Measurements from ENCODE around the gene CPNE4. TPM values are rescaled to one million over a fixed set of nuclear protein-coding genes. Genes with fewer than 3 reads are reported as not detected.
"Not testable (repeated sequence)": the region's sequence is repeated elsewhere in the genome, so short reads cannot be mapped to it uniquely, and the experiment has no call there.

CPNE4 gene
- total RNA-seq, result not detected

DNA sequence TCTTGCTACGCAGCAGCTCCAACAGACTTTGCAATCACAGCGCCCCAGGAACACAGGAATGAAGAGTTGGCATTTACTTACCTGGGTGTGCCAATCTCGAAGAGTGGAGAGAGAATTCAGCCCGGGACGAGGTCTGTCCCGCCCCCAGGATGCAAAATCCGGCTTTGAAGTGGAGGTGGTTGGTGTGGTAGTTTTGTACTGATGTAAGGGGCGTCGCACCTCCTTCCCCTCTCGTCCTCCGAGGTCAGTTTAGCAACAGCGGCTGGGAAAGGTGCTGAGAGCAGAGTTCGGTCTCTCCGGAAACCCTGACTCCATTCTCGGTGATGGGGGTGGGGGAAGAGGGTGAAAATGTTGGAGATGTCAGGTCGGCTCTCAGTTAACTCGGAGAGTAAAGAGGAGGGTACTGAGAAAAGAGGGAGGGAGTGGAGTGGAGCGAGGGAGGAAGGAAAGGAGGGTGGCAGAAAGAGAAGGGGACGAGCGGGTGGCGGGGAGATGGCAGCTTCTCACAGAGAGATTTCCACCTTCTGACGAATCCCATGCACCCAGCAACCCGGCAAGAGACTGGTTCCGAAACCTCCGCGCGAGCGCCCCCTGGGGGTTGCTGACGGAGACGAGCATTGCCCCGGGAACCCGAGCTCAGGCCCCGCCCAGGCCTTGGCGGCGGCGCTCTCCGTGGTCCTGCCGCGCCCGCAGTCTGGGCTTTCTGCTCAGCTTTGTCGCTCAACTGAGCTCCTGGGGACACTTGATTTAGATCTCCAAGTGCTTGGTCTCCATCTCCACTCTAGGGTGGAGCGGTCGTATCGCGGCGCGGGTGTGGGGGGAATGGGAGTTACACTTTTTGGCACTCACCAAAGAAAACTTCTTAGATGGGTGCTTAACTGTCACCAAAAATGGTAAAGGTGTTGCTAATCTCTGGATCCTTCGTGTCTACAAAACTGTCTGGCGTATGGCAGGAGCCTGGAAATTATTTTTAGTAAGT lies at the start of gene CPNE4:
Gene CPNE4, minus strand, starts transcription at position 529 of the 979 bp plus-strand sequence.
- Mint-ChIP-seq H3K36me3 (ENCODE audit: low read depth) (no peaks in the 10 kb centered on the region), H3K27ac (no peak within 1 kb of the TSS), H3K4me1 (ENCODE audit: low read depth) (peaks cover 8% of the 10 kb centered on the region), H3K27me3 (ENCODE audit: low read depth) (peaks cover 76% of the 10 kb centered on the region), H3K4me3 (no peak within 1 kb of the TSS), H3K9me3 (no peaks in the 10 kb centered on the region)
- intact Hi-C loops (cut with micrococcal nuclease), result no loop called here
- CTCF ChIA-PET, result interaction anchor here (0.6 to 1.6 kb wide), 5 partner anchors 28 to 1140 kb away, joined by 3 to 5 read pairs (median 3); partner anchors contain the start of genes ASTE1 and NEK11
- peak; percentile 86 for DNase-seq

DNA sequence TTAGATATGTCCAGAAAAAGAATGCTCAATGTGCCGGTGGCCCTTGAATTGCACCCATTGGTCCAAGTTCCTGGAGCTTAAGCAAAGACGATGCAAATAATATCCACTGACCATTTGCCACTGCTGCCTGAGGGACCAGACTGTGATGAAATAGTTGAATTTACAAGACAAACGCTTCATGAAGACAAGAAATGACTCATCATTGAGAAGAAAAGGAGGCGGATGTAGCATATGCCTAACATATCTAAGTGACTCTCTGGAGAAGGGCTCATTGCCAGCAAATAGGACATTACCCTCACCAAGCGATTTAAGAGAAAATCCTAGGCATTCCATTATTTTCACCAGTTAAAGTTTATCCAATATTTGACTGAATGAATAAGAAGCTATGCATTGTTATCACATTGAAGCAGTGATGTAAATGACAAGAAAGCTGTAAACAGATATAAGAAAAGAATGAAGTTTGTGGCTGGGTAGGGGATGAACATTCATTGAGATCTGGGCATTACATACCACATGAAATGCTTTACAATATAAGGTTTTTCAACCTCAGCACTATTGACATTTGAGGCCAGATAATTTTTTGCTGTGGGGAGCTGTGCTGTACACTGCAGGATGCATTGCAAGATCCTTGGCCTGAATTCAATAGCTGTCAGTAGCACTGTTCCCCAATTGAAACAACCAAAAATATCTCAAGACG lies 48.9 kb upstream of the CPNE4 start:
- no peak overlapping the region for H3K27ac Mint-ChIP-seq
- CTCF ChIA-PET, result interaction anchor here (0.5 kb wide), 1 partner anchor 38 kb away, joined by 3 read pairs; no protein-coding TSS in a partner anchor
- intact Hi-C loops (cut with micrococcal nuclease), result no loop called here
- H3K36me3 Mint-ChIP-seq (ENCODE audit: low read depth), result no peaks in the 10 kb centered on the region
- no peak for DNase-seq
- H3K4me3 Mint-ChIP-seq, result no peak overlapping the region
- H3K27me3 Mint-ChIP-seq (ENCODE audit: low read depth), result peaks cover 4% of the 10 kb centered on the region
- no peaks in the 10 kb centered on the region for H3K4me1 Mint-ChIP-seq (ENCODE audit: low read depth)
- H3K9me3 Mint-ChIP-seq, result no peaks in the 10 kb centered on the region

DNA sequence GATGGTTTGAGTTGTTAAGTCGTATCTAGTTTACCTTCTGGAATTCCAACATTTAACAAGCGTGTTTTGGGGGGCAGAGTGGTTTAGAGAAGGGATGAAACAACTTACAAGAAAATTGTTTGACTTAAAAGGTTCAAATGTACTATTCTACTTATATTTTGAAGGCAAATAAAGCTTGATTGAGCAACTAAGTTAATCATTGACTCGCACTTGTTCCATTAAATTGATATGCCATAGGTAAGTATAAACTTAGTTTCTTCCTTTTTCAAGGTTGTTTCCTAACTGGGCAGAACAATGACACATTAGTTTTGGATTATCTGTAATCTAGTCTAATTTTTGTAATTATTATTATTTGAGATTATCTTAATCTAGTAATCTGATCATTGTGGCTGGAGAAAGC lies 48.3 kb upstream of the CPNE4 start:
- intact Hi-C loops (cut with micrococcal nuclease), result no loop called here
- Mint-ChIP-seq H3K27ac (no peak overlapping the region), H3K9me3 (no peaks in the 10 kb centered on the region), H3K4me3 (no peak overlapping the region), H3K27me3 (ENCODE audit: low read depth) (peaks cover 6% of the 10 kb centered on the region), H3K36me3 (ENCODE audit: low read depth) (no peaks in the 10 kb centered on the region), H3K4me1 (ENCODE audit: low read depth) (no peaks in the 10 kb centered on the region)
- DNase-seq, result no peak
- CTCF ChIA-PET, result no interaction called here

DNA sequence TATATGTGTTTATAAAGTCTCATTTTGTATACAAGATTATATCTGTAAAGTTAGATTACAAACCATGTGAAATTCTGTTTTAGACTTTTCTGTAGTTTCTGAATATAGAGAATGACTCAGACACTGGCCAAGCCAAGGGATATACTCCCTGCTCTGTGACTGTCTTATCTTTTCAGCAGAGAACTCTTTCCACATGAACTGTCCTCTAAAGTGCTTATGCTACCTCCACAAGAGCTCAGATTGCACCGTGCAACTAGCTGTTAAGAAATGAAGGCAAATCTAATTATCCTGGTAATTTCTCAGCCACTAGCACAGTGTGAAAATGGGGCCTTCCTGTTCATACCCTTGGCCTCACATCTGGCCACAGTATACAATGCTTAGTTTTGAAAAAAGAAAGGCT lies 44.3 kb upstream of the CPNE4 start:
- Mint-ChIP-seq H3K36me3 (ENCODE audit: low read depth) (no peaks in the 10 kb centered on the region), H3K27ac (no peak overlapping the region), H3K4me3 (no peak overlapping the region), H3K9me3 (no peaks in the 10 kb centered on the region), H3K4me1 (ENCODE audit: low read depth) (no peaks in the 10 kb centered on the region), H3K27me3 (ENCODE audit: low read depth) (peaks cover 4% of the 10 kb centered on the region)
- intact Hi-C loops (cut with micrococcal nuclease), result no loop called here
- DNase-seq, result no peak
- CTCF ChIA-PET, result no interaction called here

DNA sequence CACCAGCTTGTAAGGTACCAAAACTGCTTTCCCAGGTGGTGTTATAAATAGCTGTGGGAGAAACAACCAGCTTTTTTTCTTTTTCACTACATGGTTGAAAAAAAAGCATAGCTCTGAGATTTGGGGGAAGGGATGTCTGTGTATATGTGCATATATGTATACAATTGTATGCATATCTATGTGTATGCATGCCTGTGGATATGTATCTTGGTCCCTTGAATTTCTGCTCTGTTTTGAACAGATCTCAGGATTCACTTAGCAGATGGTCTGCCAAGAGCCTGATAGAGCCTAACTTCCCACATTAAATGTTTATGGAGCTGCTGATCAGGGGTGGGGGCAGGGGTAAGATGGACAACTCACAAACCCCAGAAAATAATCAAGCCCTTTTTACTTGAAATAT lies 39.0 kb upstream of the CPNE4 start:
- no peaks in the 10 kb centered on the region for H3K36me3 Mint-ChIP-seq (ENCODE audit: low read depth)
- no peak for DNase-seq
- no peak overlapping the region for H3K4me3 Mint-ChIP-seq
- H3K4me1 Mint-ChIP-seq (ENCODE audit: low read depth), result no peaks in the 10 kb centered on the region
- intact Hi-C loops (cut with micrococcal nuclease), result no loop called here
- CTCF ChIA-PET, result no interaction called here
- no peak overlapping the region for H3K27ac Mint-ChIP-seq
- no peaks in the 10 kb centered on the region for H3K9me3 Mint-ChIP-seq
- peaks cover 6% of the 10 kb centered on the region for H3K27me3 Mint-ChIP-seq (ENCODE audit: low read depth)

DNA sequence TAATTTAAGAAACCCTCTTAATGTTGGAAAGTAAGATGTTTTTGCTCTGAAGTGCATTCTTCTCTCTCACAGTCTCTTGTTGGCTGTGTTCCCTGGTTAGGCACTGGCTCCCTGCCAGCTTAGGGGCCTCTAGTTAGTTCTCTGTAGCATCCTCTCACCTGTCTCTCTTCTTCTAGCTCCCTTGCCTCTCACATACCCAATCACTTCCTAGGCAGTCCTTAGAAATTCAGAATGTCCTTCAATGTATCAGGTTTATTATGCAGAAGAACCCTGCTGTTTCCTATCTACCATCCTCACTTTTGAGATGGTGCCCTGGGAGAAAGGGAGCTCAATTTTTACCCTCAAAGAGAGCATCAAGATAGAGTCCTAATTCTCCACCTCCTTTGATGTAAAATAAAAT lies 36.2 kb upstream of the CPNE4 start:
- intact Hi-C loops (cut with micrococcal nuclease), result no loop called here
- H3K9me3 Mint-ChIP-seq, result no peaks in the 10 kb centered on the region
- H3K27ac Mint-ChIP-seq, result no peak overlapping the region
- no peaks in the 10 kb centered on the region for H3K36me3 Mint-ChIP-seq (ENCODE audit: low read depth)
- no peak overlapping the region for H3K4me3 Mint-ChIP-seq
- H3K4me1 Mint-ChIP-seq (ENCODE audit: low read depth), result no peaks in the 10 kb centered on the region
- peaks cover 4% of the 10 kb centered on the region for H3K27me3 Mint-ChIP-seq (ENCODE audit: low read depth)
- no peak for DNase-seq
- CTCF ChIA-PET, result interaction anchor here (0.6 kb wide), 1 partner anchor 54 kb away, joined by 3 read pairs; no protein-coding TSS in a partner anchor

DNA sequence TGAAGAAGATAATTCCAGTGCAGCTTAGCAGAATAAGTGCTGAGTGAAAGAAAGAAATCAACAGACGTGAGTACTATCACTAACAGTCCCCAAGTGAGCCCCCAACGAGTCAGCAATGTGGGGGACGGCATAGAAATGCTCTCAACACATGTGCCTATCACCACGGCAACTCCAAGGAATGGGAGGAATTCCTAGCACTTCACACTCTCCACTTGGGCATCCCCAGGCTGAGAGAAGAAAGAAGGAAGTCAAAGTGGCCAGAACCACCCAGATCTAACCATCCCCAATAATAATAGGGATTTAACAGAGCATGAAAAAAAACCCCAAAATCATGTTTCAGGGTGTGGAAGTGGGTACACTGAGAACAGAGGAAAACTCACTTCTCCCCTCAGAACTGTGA lies 29.3 kb upstream of the CPNE4 start:
- Mint-ChIP-seq H3K4me1 (ENCODE audit: low read depth) (no peaks in the 10 kb centered on the region), H3K27ac (no peak overlapping the region), H3K9me3 (no peaks in the 10 kb centered on the region), H3K36me3 (ENCODE audit: low read depth) (no peaks in the 10 kb centered on the region), H3K27me3 (ENCODE audit: low read depth) (peaks cover 5% of the 10 kb centered on the region), H3K4me3 (no peak overlapping the region)
- CTCF ChIA-PET, result no interaction called here
- intact Hi-C loops (cut with micrococcal nuclease), result no loop called here
- no peak for DNase-seq

DNA sequence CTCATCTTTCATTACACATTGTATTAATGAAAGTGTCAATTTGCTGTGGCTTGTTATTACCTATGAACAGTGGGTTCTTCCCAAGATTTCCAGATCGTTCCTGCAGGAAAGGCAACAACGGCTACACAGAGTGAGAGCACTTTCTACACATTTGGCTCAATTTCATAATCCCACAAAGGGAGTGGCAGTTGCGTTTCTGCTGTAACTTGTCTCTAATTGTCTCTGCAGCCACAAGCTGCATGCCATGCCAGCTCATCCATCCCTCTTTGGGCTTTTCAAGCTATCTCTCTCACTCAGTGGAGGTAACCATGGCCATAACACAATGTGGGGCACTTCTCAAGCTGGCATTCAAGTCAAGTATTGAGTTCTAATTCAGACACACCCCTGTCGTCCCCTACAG lies 27.7 kb upstream of the CPNE4 start:
- Mint-ChIP-seq H3K4me1 (ENCODE audit: low read depth) (no peaks in the 10 kb centered on the region), H3K36me3 (ENCODE audit: low read depth) (no peaks in the 10 kb centered on the region), H3K4me3 (no peak overlapping the region), H3K27ac (no peak overlapping the region), H3K9me3 (no peaks in the 10 kb centered on the region), H3K27me3 (ENCODE audit: low read depth) (peaks cover 9% of the 10 kb centered on the region)
- intact Hi-C loops (cut with micrococcal nuclease), result no loop called here
- DNase-seq, result no peak
- CTCF ChIA-PET, result no interaction called here

DNA sequence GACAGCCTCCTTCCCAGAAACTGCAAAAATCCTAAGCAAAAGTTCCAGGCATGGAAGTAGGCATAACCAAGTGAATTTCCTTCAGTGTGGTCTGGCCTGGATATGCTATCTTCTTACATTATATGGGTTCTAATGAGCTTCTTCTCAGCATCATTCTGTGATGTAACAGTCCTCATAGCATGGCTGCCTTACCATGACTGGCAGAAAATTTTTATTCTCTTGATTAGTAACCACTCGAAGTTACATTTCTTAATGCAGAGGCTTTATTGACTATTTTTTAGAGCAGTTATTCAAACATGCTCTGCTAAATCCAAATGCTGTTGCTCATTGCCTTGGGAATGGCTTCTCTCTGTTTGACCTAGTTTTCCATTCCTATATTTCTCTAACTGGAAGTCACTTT lies 21.1 kb upstream of the CPNE4 start:
- no peaks in the 10 kb centered on the region for H3K4me1 Mint-ChIP-seq (ENCODE audit: low read depth)
- intact Hi-C loops (cut with micrococcal nuclease), result no loop called here
- H3K27ac Mint-ChIP-seq, result no peak overlapping the region
- H3K36me3 Mint-ChIP-seq (ENCODE audit: low read depth), result no peaks in the 10 kb centered on the region
- no peak for DNase-seq
- peaks cover 2% of the 10 kb centered on the region for H3K9me3 Mint-ChIP-seq
- peaks cover 8% of the 10 kb centered on the region for H3K27me3 Mint-ChIP-seq (ENCODE audit: low read depth)
- CTCF ChIA-PET, result no interaction called here
- H3K4me3 Mint-ChIP-seq, result no peak overlapping the region

DNA sequence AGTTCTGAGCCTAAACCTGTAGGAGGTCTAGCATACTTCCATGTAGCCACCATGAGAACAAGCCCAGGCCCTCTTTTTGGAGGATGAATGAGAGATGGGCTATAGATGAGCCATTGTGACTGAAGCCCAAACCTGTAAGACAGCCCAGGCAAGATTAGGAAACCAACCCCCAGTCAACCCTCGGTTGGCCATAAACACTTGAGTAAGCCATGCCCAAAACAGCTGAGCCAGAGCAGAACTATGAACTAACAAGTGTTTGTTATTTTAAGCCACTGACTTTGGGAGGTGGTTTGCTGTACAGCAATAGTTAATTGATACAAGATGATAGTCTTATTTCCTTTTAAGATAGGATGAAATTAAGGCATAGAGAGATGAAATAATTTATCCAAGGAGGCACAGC lies 12.4 kb upstream of the CPNE4 start:
- no peak overlapping the region for H3K4me3 Mint-ChIP-seq
- H3K27me3 Mint-ChIP-seq (ENCODE audit: low read depth), result no peaks in the 10 kb centered on the region
- H3K27ac Mint-ChIP-seq, result no peak overlapping the region
- H3K9me3 Mint-ChIP-seq, result peaks cover 3% of the 10 kb centered on the region
- CTCF ChIA-PET, result no interaction called here
- H3K36me3 Mint-ChIP-seq (ENCODE audit: low read depth), result no peaks in the 10 kb centered on the region
- no peak for DNase-seq
- H3K4me1 Mint-ChIP-seq (ENCODE audit: low read depth), result no peaks in the 10 kb centered on the region
- intact Hi-C loops (cut with micrococcal nuclease), result no loop called here

DNA sequence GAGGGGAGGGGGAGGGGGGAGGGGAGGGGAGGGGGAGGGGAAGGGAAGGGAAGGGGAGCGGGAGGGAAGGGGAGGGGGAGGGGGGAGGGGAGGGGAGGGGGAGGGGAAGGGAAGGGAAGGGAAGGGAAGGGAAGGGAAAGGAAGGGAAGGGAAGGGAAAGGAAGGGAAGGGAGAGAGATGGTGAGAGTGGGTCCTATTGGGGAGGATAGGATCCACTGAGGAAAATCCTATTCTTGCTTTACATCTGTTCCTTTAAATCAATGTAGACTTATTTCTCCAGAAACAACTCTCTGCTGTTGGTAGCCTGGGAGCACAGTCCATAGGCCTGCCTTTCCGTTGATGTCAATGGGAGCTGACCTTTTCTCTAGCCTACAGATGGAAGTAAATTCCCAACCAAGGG lies 10.1 kb upstream of the CPNE4 start:
- H3K9me3 Mint-ChIP-seq; H3K4me1 Mint-ChIP-seq (ENCODE audit: low read depth); H3K27ac Mint-ChIP-seq; H3K4me3 Mint-ChIP-seq; intact Hi-C loops (cut with micrococcal nuclease); H3K27me3 Mint-ChIP-seq (ENCODE audit: low read depth); H3K36me3 Mint-ChIP-seq (ENCODE audit: low read depth); DNase-seq: not testable (repeated sequence)
- CTCF ChIA-PET, result interaction anchor here (0.6 kb wide), 1 partner anchor 1012 kb away, joined by 3 read pairs; no protein-coding TSS in a partner anchor

DNA sequence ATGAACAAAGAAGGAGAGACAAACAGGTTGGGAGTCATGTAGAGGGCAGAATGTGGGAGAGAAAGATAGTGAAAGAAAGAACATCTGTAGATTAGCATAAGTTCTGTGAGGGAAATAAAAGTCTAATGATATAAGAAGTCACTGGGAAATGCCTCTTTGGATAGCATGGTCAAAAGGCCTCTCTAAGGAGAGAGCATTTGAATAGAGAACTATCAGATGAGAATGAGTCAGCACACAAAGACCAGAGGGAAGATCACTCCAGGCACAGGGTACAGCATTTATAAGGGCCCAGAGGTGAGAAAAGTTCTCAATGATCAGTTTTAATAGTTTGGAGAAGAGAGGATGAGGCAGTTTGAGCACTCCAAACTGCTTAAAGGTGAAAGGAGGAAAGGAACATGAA lies 7.9 kb upstream of the CPNE4 start:
- Mint-ChIP-seq H3K9me3 (no peaks in the 10 kb centered on the region), H3K4me1 (ENCODE audit: low read depth) (no peaks in the 10 kb centered on the region), H3K4me3 (no peak overlapping the region), H3K36me3 (ENCODE audit: low read depth) (no peaks in the 10 kb centered on the region), H3K27ac (no peak overlapping the region), H3K27me3 (ENCODE audit: low read depth) (peaks cover 18% of the 10 kb centered on the region)
- intact Hi-C loops (cut with micrococcal nuclease), result no loop called here
- CTCF ChIA-PET, result no interaction called here
- DNase-seq, result no peak
